Stimulated activated naive CD4-positive, alpha-beta T cell treated with Interleukin-2 at 50 U/mL for 16 hours (primary cell): Measurements from ENCODE around the gene SLC10A7.
A peak's percentile ranks its signal among the peaks of the same experiment; 100 is the strongest.

Experiments
- DNase-seq: peaks from one replicate; lab custom pipeline; 2025; lab: John Stamatoyannopoulos, UW

The SLC10A7 gene

DNA sequence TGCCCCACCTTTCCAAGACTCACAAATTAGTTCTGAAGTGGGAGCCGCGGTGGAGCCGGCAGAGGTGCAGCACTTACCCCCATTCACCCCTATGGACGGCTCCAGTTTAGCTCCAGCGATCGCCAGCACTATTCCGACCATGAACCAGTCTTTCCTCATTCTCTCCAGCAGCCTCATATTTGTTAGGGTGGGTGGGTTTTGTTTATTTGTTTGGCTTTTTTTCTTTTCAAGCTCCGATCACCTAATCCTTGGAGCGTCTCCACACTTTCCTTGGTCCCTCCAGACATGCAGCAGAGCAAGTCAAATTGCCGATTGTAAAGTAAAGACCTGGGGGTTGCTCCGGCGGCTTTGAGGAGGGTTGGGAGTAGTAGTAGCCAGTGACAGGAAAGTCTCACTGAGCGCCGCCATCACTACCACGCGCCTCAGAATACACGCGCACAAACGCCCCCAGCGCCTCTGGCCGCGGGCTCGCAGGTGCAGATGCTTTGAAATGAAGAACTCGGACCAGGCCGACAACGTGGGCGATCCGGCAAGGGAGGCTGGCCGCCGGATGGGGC is at the start of gene SLC10A7:
SLC10A7 (minus strand) TSS at position 400 of the 557 bp plus-strand sequence; CDS start at position 177, 223 bp downstream.
- DNase-seq, result peak; percentile 70

DNA sequence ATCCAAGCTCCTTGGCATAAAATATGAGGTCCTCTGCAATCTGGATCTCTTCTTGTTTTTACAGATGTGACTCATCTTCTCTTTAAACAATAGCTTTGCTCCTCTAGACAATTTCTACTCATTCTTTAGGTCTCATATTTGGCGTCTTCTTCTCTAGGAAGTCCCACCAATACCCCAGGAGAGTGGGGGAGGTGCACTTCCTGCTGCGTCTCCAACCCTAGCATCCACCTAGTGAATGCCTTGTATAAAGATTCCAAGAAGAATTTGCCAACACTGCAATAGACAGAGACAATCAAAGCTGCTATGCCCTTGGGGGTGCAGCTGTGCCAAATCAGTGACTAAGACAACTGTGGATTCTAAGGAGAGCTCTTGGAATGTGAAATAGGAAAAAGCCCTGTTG is 45.7 kb upstream of the SLC10A7 start:
- DNase-seq, result no peak

- DNase-seq, result no peak
These were observed 42.8 kb upstream of the SLC10A7 start for GRCh38 chr4:146564492-146564891.

DNA sequence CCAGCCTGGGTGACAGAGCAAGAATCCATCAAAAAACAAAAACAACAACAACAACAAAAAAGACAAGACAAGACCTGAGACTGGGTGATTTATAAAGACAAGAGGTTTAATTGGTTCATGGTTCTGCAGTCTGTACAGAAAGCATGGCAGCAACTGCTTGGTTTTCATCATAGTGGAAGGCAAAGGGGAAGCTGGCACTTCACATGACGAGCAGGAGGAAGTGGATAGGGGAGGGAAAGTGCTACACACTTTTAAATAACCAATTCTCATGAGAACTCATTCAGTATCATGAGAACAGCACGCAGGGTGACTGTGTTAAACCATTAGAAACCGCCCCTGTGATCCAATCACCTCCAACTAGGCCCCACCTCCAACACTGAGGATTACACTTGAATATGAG is 28.4 kb upstream of the SLC10A7 start:
- DNase-seq, result no peak

- no peak for DNase-seq
These were observed 26.7 kb upstream of the SLC10A7 start for GRCh38 chr4:146548443-146548842.

GRCh38 chr4:146545102-146545501 is 23.4 kb upstream of the SLC10A7 start:
- no peak for DNase-seq

DNA sequence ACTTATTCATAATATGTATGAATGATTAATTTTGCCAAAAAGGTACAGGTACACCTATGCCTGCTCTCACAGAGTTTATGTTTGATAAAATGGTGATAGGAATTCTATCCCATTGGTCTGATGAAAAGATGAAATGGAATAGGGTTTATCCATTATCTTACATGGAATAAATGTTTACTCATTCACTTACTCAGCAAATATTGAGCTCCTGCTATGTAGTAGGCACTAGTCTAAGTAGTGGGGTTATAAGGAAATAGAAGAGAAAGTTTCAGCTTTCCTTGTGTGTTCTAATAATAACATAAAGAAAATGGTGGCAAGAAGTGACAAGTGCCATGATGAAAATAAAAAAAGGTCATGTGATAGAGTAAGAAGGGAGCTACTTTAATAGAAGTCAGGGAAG is 12.4 kb upstream of the SLC10A7 start:
- no peak for DNase-seq

GRCh38 chr4:146525754-146526153 is 4.0 kb upstream of the SLC10A7 start:
- no peak for DNase-seq

GRCh38 chr4:146524663-146525062 is 2.9 kb upstream of the SLC10A7 start:
- DNase-seq, result no peak

- no peak for DNase-seq
These were observed 1.1 kb upstream of the SLC10A7 start for GRCh38 chr4:146522869-146523205.

GRCh38 chr4:146522098-146522868 is 543 bp upstream of the SLC10A7 start:
- DNase-seq, result peak; percentile 80

- peak; percentile 18 for DNase-seq
These were observed 722 bp downstream of the SLC10A7 start for GRCh38 chr4:146520896-146521540.

GRCh38 chr4:146514651-146515357 is 6.9 kb downstream of the SLC10A7 start:
- DNase-seq, result no peak

GRCh38 chr4:146513548-146513947 is 8.2 kb downstream of the SLC10A7 start:
- no peak for DNase-seq

GRCh38 chr4:146511381-146511780 is 10.4 kb downstream of the SLC10A7 start:
- DNase-seq, result no peak

DNA sequence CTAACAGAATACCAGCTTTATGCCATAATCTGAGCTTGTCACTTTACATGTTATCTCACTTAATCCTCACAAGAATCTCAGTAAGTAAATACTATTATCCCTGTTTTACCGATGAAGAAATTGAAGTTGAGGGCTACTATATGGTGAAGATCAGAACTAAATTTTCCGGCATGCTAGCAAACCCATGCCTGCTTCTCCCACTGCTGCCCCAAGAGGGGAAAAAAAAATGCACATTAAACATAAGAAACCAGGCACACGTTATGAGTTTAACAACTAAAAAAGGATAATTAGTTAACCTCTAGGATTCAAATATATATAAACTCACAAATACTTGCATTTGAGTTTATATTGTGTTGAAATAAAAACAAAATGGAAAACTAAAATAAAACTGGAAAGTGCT is 10.8 kb downstream of the SLC10A7 start:
- DNase-seq, result no peak

- DNase-seq, result no peak
These were observed 13.4 kb downstream of the SLC10A7 start for GRCh38 chr4:146508229-146508939.

DNA sequence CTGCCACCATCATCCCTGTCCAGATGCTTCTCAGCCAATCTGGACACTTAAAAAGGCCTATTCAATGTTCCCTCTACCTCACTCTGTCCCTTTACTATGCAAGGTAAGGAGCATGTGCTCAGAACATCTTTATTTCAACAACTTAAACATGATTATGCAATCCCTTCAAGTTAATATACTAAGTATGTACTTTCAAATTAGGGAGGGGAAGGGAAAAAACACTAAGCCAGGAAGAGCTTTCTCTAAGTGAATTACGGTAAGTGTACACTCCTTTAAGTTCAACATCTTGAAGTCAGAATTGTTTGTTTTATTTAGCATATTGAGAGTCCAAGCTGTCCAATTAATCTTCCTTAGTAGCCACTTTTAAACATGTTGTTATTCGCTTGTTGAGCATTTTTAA is 14.1 kb downstream of the SLC10A7 start:
- no peak for DNase-seq

DNA sequence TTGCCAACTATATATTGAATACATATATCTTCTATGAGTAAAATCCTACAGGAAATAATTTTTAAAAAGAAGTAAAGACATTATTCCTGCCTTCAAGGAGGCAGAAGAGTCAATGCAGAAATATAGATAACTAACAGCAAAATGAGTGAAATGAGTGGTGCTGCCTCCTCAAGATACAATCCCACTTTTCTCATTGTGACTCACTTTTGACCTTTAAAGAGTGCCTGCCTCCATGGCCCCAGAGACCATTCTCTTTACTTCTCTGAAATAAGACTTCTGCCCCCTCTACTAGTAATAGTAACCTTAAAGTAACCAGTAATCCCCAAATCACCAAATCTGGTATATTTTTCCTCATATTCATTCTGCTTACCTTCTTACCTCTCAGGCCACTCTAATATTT is 15.5 kb downstream of the SLC10A7 start:
- DNase-seq, result no peak

DNA sequence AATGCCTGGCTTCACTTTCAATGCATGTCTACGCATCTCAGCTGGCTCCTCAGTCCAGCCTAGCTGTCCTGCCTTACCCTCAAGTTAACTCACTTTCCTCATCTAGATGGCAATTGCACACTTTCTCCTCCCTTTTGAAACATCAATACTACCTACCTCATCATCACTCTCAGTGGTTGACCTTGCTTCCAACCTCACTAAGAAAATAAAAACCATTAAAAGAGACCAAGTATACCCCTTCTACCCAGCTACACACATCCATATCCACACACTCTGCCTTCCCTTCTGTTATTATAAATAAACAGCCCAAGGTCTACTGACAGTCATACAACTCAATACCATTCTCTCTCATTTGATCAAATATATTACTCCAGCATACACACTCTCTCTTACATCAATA is 21.5 kb downstream of the SLC10A7 start:
- no peak for DNase-seq

DNA sequence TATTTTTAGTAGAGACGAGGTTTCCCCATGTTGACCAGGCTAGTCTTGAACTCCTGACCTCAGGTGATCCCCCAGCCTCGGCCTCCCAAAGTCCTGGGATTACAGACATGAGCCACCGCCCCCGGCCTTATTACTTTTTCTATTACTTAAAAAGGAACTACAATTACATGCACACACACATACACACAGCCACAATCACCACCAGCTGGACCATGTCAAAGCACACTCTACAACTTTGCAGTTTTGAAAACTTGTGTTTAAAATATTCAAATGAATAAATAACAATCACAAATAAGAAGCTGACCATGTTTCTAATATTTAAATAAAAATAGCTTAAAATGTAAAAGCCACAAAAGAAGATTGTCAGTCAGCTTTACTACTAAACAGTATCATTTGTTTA is 23.4 kb downstream of the SLC10A7 start:
- no peak for DNase-seq

- DNase-seq, result no peak
These were observed 26.5 kb downstream of the SLC10A7 start for GRCh38 chr4:146495269-146495668.
